Left ventricle myocardium inferior (tissue), 1 donor: ENCODE results near the gene NEURL2. TPM values are rescaled to one million over a fixed set of nuclear protein-coding genes. Genes with fewer than 3 reads are reported as not detected.

Experiments used
- DNase-seq: peaks from one replicate; pipeline ENCODE4 v3.0.0-alpha.2; 2020
- H3K27ac ChIP-seq: fragments of 200-600 bp; replicated peaks from 2 replicates; pipeline ENCODE4 v1.8.0; 2021
- H3K27me3 ChIP-seq: fragments of 200-600 bp; 2 replicates; pipeline ENCODE4 v1.8.0; 2021; ENCODE audit warnings: low read depth
- H3K36me3 ChIP-seq: fragments of 200-600 bp; 2 replicates; pipeline ENCODE4 v1.8.0; 2021
- H3K4me1 ChIP-seq: fragments of 200-600 bp; 2 replicates; pipeline ENCODE4 v1.8.0; 2021
- H3K4me3 ChIP-seq: fragments of 200-600 bp; 2 replicates; pipeline ENCODE4 v1.8.0; 2021; ENCODE audit warnings: mild to moderate bottlenecking, moderate library complexity
- H3K9me3 ChIP-seq: fragments of 200-600 bp; replicated peaks from 2 replicates; pipeline ENCODE4 v1.8.0; 2021
- CTCF ChIP-seq: fragments of 200-600 bp; IDR thresholded peaks from 2 replicates; pipeline ENCODE4 v1.8.0; 2021; ENCODE audit warnings: antibody characterized with exemption, mild to moderate bottlenecking, borderline replicate concordance
- intact Hi-C: fragments of 100-400 bp; cut with micrococcal nuclease; formaldehyde crosslinking; loops from one replicate; pipeline ENCODE4 v1.11.0; 2022
- total RNA-seq: library from RNA; stranded (reverse); fragmentation: NEBNext Ultra II Directional; extraction: Animal tissue kit (Norgen Biotek cat#: 25700); gene quantifications from one replicate; pipeline ENCODE4 v1.2.1, GENCODE V29; 2021
- donor health status: DM: no; HTN: yes; CAD: no; lungs with severe emphysema.

The NEURL2 gene
- total RNA-seq, 1 donor from 2014 or later: 7.6 TPM

GRCh38 chr20:45898285-45898684, 7.3 kb upstream of the NEURL2 start:
- no peaks in the 10 kb centered on the region for H3K9me3 ChIP-seq
- DNase-seq: no peak
- H3K36me3 ChIP-seq: peaks cover 88% of the 10 kb centered on the region
- H3K27ac ChIP-seq: no peak overlapping the region
- no peaks in the 10 kb centered on the region for H3K27me3 ChIP-seq
- no peaks in the 10 kb centered on the region for H3K4me1 ChIP-seq
- intact Hi-C loops: no loop called here
- no peak for TF ChIP-seq CTCF
- H3K4me3 ChIP-seq: no peak overlapping the region

- Histone ChIP-seq H3K4me1 (peaks cover 5% of the 10 kb centered on the region), H3K4me3 (no peak overlapping the region), H3K27me3 (no peaks in the 10 kb centered on the region), H3K27ac (no peak overlapping the region), H3K36me3 (peaks cover 93% of the 10 kb centered on the region), H3K9me3 (no peaks in the 10 kb centered on the region)
- no peak for DNase-seq
- intact Hi-C loops: no loop called here
- no peak for TF ChIP-seq CTCF
Observed at GRCh38 chr20:45897692-45898091, 6.7 kb upstream of the NEURL2 start.

DNA sequence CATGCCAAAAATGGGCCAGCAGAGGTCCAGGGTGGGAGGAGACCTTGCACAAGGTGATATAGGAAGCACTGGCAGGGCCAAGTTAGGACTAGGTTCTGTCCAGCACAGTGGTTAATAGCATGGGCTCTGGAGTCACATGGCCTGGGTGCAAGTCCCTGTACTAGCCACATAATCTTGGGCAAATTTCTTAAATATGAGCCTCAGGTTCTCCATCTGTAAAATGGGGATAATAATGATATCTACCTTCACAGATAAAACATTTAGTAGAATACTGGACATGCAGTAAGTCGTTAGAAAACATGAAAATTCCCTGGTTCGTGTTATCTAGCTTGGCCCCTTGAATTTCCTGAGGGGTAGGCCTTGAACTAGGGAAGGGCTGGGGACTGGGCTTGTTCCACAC, 6.3 kb upstream of the NEURL2 start:
- no peak overlapping the region for H3K27ac ChIP-seq
- DNase-seq: no peak
- peaks cover 9% of the 10 kb centered on the region for H3K4me1 ChIP-seq
- peaks cover 93% of the 10 kb centered on the region for H3K36me3 ChIP-seq
- H3K9me3 ChIP-seq: no peaks in the 10 kb centered on the region
- no peaks in the 10 kb centered on the region for H3K27me3 ChIP-seq
- intact Hi-C loops: no loop called here
- TF ChIP-seq CTCF: no peak
- no peak overlapping the region for H3K4me3 ChIP-seq

GRCh38 chr20:45896641-45897161, 5.7 kb upstream of the NEURL2 start:
- intact Hi-C loops: no loop called here
- no peak for DNase-seq
- Histone ChIP-seq H3K36me3 (peaks cover 89% of the 10 kb centered on the region), H3K27ac (no peak overlapping the region), H3K4me1 (peaks cover 15% of the 10 kb centered on the region), H3K9me3 (no peaks in the 10 kb centered on the region), H3K27me3 (no peaks in the 10 kb centered on the region), H3K4me3 (no peak overlapping the region)
- no peak for TF ChIP-seq CTCF

DNA sequence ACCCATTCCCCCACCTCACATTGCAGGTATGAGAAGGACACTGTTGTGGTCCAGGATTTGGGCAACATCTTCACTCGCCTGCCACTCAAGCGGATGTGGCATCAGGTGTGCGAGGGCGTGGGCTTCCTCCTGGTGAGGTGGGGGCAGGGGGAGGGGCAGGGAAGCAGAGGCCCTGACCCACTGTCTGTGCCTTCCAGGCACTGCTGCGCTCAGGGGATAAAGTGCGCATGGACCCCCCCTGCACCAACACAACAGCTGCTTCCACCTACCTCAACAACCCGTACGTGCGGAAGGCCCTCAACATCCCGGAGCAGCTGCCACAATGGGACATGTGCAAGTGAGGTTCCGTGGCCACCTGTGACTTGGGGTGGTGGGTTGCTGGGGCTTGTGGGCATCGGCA, 3.8 kb upstream of the NEURL2 start:
- H3K4me3 ChIP-seq: no peak overlapping the region
- no peak for DNase-seq
- peaks cover 74% of the 10 kb centered on the region for H3K36me3 ChIP-seq
- intact Hi-C loops: loop anchor here (5.0 kb wide), 1 partner anchor 38 kb away; the partner anchor contains the start of gene PCIF1
- no peak overlapping the region for H3K27ac ChIP-seq
- H3K27me3 ChIP-seq: no peaks in the 10 kb centered on the region
- peaks cover 31% of the 10 kb centered on the region for H3K4me1 ChIP-seq
- TF ChIP-seq CTCF: no peak
- H3K9me3 ChIP-seq: no peaks in the 10 kb centered on the region
